Subcutaneous abdominal adipose tissue (tissue), 5 donors: Measurements from ENCODE around the gene AKAP11.

Source experiments
- H3K27ac ChIP-seq: one replicate; pipeline ENCODE4 v1.7.0; 2013; ENCODE audit warnings: low read depth, mild to moderate bottlenecking, inconsistent platforms, low read length, moderate library complexity
- H3K27me3 ChIP-seq, 5 donors: one replicate each; pipeline ENCODE4 v1.7.0; 2013; ENCODE audit warnings: low read length in 5 of 5, inconsistent platforms in 1 of 5; ENCODE audit not compliant: control insufficient read depth in 5 of 5, insufficient read depth in 4 of 5
- H3K36me3 ChIP-seq, 5 donors: one replicate each; pipeline ENCODE4 v1.7.0; 2013; ENCODE audit warnings: low read length in 5 of 5; ENCODE audit not compliant: control insufficient read depth in 5 of 5, insufficient read depth in 5 of 5
- H3K4me1 ChIP-seq, 5 donors: one replicate each; pipeline ENCODE4 v1.7.0; 2013; ENCODE audit warnings: low read length in 5 of 5, mild to moderate bottlenecking in 3 of 5, moderate library complexity in 1 of 5; ENCODE audit not compliant: control insufficient read depth in 5 of 5, insufficient read depth in 5 of 5
- H3K4me3 ChIP-seq, 5 donors: one replicate each; pipeline ENCODE4 v1.7.0; 2013; ENCODE audit warnings: low read length in 5 of 5, low read depth in 1 of 5
- H3K9ac ChIP-seq, 5 donors: one replicate each; pipeline ENCODE4 v1.7.0; 2013; ENCODE audit warnings: low read length in 5 of 5, mild to moderate bottlenecking in 4 of 5, moderate library complexity in 3 of 5
- H3K9me3 ChIP-seq, 5 donors: one replicate each; pipeline ENCODE4 v1.7.0; 2013; ENCODE audit warnings: low read length in 5 of 5; ENCODE audit not compliant: control insufficient read depth in 5 of 5
- donor health status: healthy.
- donor health status: healthy.
- donor health status: healthy.
- donor health status: healthy.
- donor health status: healthy.

Gene AKAP11

GRCh38 chr13:42327725-42328124 is 55.8 kb downstream of the AKAP11 start:
- H3K9ac ChIP-seq, result no peak overlapping the region
- peaks cover 0 to 2% (median 0%) of the 10 kb centered on the region in 5 donors for H3K4me1 ChIP-seq
- no peaks in the 10 kb centered on the region for H3K9me3 ChIP-seq
- no peak overlapping the region for H3K4me3 ChIP-seq
- H3K36me3 ChIP-seq, result no peaks in the 10 kb centered on the region
- H3K27me3 ChIP-seq, result no peaks in the 10 kb centered on the region
- no peak overlapping the region for H3K27ac ChIP-seq

- Histone ChIP-seq H3K36me3 (no peaks in the 10 kb centered on the region), H3K9ac (no peak overlapping the region), H3K4me3 (no peak overlapping the region), H3K27me3 (no peaks in the 10 kb centered on the region), H3K4me1 (peaks cover 0 to 2% (median 0%) of the 10 kb centered on the region in 5 donors), H3K27ac (no peak overlapping the region), H3K9me3 (no peaks in the 10 kb centered on the region)
Measured at GRCh38 chr13:42328672-42329071, 56.7 kb downstream of the AKAP11 start.

- Histone ChIP-seq H3K9me3 (no peaks in the 10 kb centered on the region), H3K27me3 (no peaks in the 10 kb centered on the region), H3K9ac (no peak overlapping the region), H3K4me1 (peaks cover 0 to 2% (median 0%) of the 10 kb centered on the region in 5 donors), H3K27ac (no peak overlapping the region), H3K36me3 (no peaks in the 10 kb centered on the region), H3K4me3 (no peak overlapping the region)
Measured at GRCh38 chr13:42329239-42329638, 57.3 kb downstream of the AKAP11 start.

- Histone ChIP-seq H3K4me1 (peaks cover 0 to 2% (median 0%) of the 10 kb centered on the region in 5 donors), H3K36me3 (no peaks in the 10 kb centered on the region), H3K9me3 (no peaks in the 10 kb centered on the region), H3K27ac (no peak overlapping the region), H3K4me3 (no peak overlapping the region), H3K27me3 (no peaks in the 10 kb centered on the region), H3K9ac (no peak overlapping the region)
Measured at GRCh38 chr13:42331009-42331408, 59.1 kb downstream of the AKAP11 start.

GRCh38 chr13:42333613-42334328 is 61.8 kb downstream of the AKAP11 start:
- Histone ChIP-seq H3K27me3 (no peaks in the 10 kb centered on the region), H3K4me3 (peak overlapping the region in 1 of 5 donors; percentile 26), H3K9ac (peak overlapping the region in 1 of 5 donors; percentile 26), H3K9me3 (no peaks in the 10 kb centered on the region), H3K27ac (no peak overlapping the region), H3K36me3 (no peaks in the 10 kb centered on the region), H3K4me1 (peaks cover 0 to 2% (median 0%) of the 10 kb centered on the region in 5 donors)

- Histone ChIP-seq H3K27me3 (no peaks in the 10 kb centered on the region), H3K4me1 (peaks cover 0 to 2% (median 0%) of the 10 kb centered on the region in 5 donors), H3K4me3 (no peak overlapping the region), H3K27ac (no peak overlapping the region), H3K9ac (peak overlapping the region in 1 of 5 donors; percentile 26), H3K9me3 (no peaks in the 10 kb centered on the region), H3K36me3 (no peaks in the 10 kb centered on the region)
Measured at GRCh38 chr13:42334329-42334706, 62.4 kb downstream of the AKAP11 start.

GRCh38 chr13:42337808-42338600 is 66.1 kb downstream of the AKAP11 start:
- Histone ChIP-seq H3K9me3 (no peaks in the 10 kb centered on the region), H3K9ac (no peak overlapping the region), H3K4me1 (peaks cover 0 to 1% (median 0%) of the 10 kb centered on the region in 5 donors), H3K4me3 (no peak overlapping the region), H3K27ac (no peak overlapping the region), H3K27me3 (no peaks in the 10 kb centered on the region), H3K36me3 (no peaks in the 10 kb centered on the region)

GRCh38 chr13:42345367-42345766 is 73.4 kb downstream of the AKAP11 start:
- Histone ChIP-seq H3K4me1 (no peaks in the 10 kb centered on the region), H3K27me3 (peaks cover 0 to 5% (median 0%) of the 10 kb centered on the region in 5 donors), H3K9me3 (no peaks in the 10 kb centered on the region), H3K9ac (no peak overlapping the region), H3K36me3 (no peaks in the 10 kb centered on the region), H3K27ac (no peak overlapping the region), H3K4me3 (no peak overlapping the region)

GRCh38 chr13:42348576-42348975 is 76.6 kb downstream of the AKAP11 start:
- H3K27ac ChIP-seq, result no peak overlapping the region
- no peak overlapping the region for H3K9ac ChIP-seq
- H3K4me1 ChIP-seq, result no peaks in the 10 kb centered on the region
- H3K36me3 ChIP-seq, result no peaks in the 10 kb centered on the region
- no peak overlapping the region for H3K4me3 ChIP-seq
- H3K9me3 ChIP-seq, result no peaks in the 10 kb centered on the region
- peaks cover 0 to 5% (median 0%) of the 10 kb centered on the region in 5 donors for H3K27me3 ChIP-seq

GRCh38 chr13:42350141-42350540 is 78.2 kb downstream of the AKAP11 start:
- Histone ChIP-seq H3K27me3 (peaks cover 0 to 5% (median 0%) of the 10 kb centered on the region in 5 donors), H3K9me3 (no peaks in the 10 kb centered on the region), H3K27ac (no peak overlapping the region), H3K36me3 (no peaks in the 10 kb centered on the region), H3K4me3 (no peak overlapping the region), H3K9ac (no peak overlapping the region), H3K4me1 (no peaks in the 10 kb centered on the region)
